ENCODE measurements around the gene SLC22A9. TPM values are rescaled to one million over a fixed set of nuclear protein-coding genes. Genes with fewer than 3 reads are reported as not detected.
"Not testable (repeated sequence)": the region's sequence is repeated elsewhere in the genome, so short reads cannot be mapped to it uniquely, and the experiment has no call there.

The SLC22A9 gene
- total RNA-seq, 2 experiments from 2014 or later = not detected

DNA sequence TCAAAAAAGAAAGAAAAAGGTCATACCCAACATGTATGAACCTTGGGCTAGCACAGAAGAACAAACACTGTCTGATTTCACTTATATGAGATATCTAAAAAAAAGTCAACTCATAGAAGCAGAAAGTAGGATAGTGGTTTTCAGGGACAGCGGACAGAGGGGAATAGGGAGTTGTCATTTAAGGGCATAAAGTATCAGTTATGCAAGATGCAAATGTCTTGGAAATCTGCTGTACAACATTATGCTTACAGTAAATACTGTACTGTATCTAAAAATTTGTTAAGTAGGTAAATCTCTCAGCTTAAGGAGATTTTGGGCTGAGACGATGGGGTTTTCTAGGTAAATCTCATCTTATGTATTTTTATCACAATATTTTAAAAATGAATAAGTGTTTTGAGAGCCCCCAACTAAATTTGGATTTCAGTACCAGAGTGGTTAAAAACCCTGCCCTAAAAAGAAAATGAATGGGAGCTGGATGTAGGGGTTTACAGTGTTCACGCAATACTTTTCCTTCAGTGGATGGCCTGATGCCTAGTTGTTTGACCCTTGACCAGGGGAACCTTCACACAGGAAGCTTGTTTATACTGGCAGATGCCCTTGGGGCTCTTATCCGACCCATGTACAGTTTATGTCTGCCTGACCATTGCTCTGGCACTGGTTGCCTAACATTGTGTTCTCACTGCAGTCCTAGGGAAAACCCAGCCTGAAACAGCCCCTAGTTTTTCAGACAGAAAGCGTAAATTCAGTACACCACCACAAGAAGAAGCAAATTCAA is 34.8 kb downstream of the SLC22A9 start:
- ATAC-seq (no peak), DNase-seq (no peak)
- no peak overlapping the region for H3K27ac Mint-ChIP-seq
- no peaks in the 10 kb centered on the region for H3K9me3 Mint-ChIP-seq (ENCODE audit: insufficient read depth)
- H3K27me3 Mint-ChIP-seq (ENCODE audit: low read depth) = peaks cover 8% of the 10 kb centered on the region
- POLR2A ChIA-PET = no interaction called here
- no peak overlapping the region for H3K4me3 Mint-ChIP-seq
- no peaks in the 10 kb centered on the region for H3K36me3 Mint-ChIP-seq (ENCODE audit: low read depth)
- CTCF ChIA-PET = no interaction called here
- no peaks in the 10 kb centered on the region for H3K4me1 Mint-ChIP-seq (ENCODE audit: low read depth)

DNA sequence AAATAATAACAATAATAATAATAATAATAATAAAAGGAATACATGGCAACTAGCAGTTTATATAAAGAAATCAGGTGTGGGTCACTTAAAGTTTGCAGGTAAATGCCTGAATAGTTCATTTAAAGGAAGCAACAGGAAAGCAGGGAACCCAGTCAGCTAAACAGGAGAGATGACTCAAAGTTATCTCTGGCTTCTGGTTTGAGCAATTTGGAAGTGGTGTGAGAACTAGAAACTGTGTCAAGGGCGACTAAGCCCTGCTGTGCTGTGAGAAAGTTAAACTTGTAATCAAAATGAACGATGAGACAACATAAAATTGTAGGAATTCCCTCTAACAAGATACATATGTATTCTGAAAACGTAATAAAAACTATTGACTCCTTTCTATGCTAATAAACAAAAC is 35.5 kb downstream of the SLC22A9 start:
- ATAC-seq (no peak), DNase-seq (no peak)
- no peak overlapping the region for H3K27ac Mint-ChIP-seq
- H3K9me3 Mint-ChIP-seq (ENCODE audit: insufficient read depth) = no peaks in the 10 kb centered on the region
- CTCF ChIA-PET = no interaction called here
- H3K36me3 Mint-ChIP-seq (ENCODE audit: low read depth) = no peaks in the 10 kb centered on the region
- POLR2A ChIA-PET = no interaction called here
- no peak overlapping the region for H3K4me3 Mint-ChIP-seq
- H3K27me3 Mint-ChIP-seq (ENCODE audit: low read depth) = peaks cover 6% of the 10 kb centered on the region
- H3K4me1 Mint-ChIP-seq (ENCODE audit: low read depth) = no peaks in the 10 kb centered on the region

DNA sequence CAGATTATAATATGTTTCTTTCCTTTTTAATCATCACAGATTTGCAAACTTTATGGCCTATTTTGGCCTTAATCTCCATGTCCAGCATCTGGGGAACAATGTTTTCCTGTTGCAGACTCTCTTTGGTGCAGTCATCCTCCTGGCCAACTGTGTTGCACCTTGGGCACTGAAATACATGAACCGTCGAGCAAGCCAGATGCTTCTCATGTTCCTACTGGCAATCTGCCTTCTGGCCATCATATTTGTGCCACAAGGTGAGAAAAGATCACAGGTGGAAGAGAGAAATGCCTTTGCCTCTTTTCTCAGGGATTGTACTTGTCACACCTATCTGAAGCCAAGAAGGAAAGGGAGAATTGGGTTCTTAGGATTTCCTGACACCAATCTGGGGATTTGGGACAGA is 36.9 kb downstream of the SLC22A9 start:
- peaks cover 4% of the 10 kb centered on the region for H3K27me3 Mint-ChIP-seq (ENCODE audit: low read depth)
- no peaks in the 10 kb centered on the region for H3K36me3 Mint-ChIP-seq (ENCODE audit: low read depth)
- POLR2A ChIA-PET = no interaction called here
- H3K9me3 Mint-ChIP-seq (ENCODE audit: insufficient read depth) = no peaks in the 10 kb centered on the region
- CTCF ChIA-PET = no interaction called here
- H3K4me1 Mint-ChIP-seq (ENCODE audit: low read depth) = no peaks in the 10 kb centered on the region
- no peak for ATAC-seq
- no peak for DNase-seq
- H3K27ac Mint-ChIP-seq = no peak overlapping the region
- no peak overlapping the region for H3K4me3 Mint-ChIP-seq

DNA sequence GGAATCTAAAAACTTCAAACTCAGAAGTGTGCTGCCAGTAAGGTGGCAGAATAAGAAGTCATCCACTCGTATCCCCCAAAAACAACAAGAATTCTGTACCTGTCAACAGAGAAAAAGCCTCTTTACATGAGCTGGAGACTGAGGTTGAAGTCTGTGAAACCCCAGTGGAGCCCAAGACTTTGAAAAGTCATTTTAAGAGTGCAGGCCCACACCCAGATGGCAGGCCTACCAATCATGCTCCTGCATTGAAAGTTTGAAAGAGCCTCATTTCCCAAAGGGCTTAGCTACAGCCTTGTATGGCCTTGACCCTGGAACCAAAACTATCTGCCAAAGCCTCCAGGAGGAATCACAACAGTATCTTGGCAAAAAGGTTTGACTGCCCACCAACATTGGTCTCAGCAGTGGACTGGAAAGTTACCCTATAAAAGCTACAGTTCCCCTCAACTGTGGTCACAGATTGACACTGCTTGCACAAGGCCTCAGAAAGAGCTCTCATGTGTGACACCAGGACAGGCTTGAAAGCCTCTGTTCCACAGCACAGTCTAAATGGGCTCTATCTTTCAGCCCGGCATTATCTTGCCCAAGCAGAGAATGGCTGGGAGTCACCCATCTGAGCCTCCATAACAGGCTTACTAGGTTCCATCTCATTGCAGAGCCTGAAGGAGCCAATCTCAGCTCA is 47.7 kb downstream of the SLC22A9 start:
- DNase-seq (no peak), ATAC-seq (no peak)
- Mint-ChIP-seq H3K4me3 (no peak overlapping the region), H3K27ac (no peak overlapping the region), H3K27me3 (ENCODE audit: low read depth) (peaks cover 2% of the 10 kb centered on the region), H3K36me3 (ENCODE audit: low read depth) (no peaks in the 10 kb centered on the region), H3K9me3 (ENCODE audit: insufficient read depth) (no peaks in the 10 kb centered on the region), H3K4me1 (ENCODE audit: low read depth) (peaks cover 9% of the 10 kb centered on the region)
- ChIA-PET POLR2A (no interaction called here), CTCF (no interaction called here)

DNA sequence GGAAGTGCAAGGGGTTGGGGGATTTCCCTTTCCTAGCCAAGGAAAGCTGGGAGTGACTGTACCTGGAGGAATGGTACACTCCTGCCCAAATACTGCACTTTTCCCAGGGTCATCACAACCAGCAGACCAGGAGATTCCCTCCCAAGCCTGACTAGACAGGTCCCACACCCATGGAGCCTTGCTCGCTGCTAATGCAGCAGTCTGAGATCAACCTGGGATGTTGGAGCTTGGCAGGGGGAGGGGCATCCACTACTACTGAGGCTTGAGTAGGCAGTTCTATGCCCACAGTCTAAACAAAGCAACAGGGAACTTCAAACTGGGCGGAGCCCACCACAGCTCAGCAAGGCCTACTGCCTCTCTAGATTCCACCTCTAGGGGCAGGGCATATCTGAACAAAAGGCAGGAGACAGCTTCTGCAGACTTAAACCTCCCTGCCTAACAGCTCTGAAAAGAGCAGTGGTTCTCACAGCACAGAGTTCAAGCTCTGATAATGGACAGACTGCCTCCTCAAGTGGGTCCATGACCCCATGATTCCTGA is 58.5 kb downstream of the SLC22A9 start:
- ChIA-PET CTCF (no interaction called here), POLR2A (no interaction called here)
- H3K4me3 Mint-ChIP-seq = no peak overlapping the region
- H3K27ac Mint-ChIP-seq = no peak overlapping the region
- no peaks in the 10 kb centered on the region for H3K9me3 Mint-ChIP-seq (ENCODE audit: insufficient read depth)
- no peaks in the 10 kb centered on the region for H3K36me3 Mint-ChIP-seq (ENCODE audit: low read depth)
- DNase-seq = no peak
- H3K27me3 Mint-ChIP-seq (ENCODE audit: low read depth) = peaks cover 17% of the 10 kb centered on the region
- ATAC-seq = no peak
- H3K4me1 Mint-ChIP-seq (ENCODE audit: low read depth) = no peaks in the 10 kb centered on the region

DNA sequence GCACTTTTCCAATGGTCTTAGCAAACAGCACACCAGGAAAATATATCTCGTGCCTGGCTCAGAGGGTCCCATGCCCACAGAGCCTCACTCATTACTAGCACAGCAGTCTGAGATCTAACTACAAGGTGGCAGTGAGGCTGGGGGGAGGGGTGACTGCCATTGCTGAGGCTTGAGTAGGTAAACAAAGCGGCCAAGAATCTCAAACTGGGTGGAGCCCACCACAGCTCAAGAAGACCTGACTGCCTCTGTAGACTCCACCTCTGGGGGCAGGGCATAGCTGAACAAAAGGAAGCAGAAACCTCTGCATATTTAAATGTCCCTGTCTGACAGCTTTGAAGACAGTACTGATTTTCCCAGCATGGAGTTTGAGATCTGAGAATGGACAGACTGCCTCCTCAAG is 61.1 kb downstream of the SLC22A9 start:
- H3K27ac Mint-ChIP-seq; H3K4me3 Mint-ChIP-seq; DNase-seq; H3K36me3 Mint-ChIP-seq (ENCODE audit: low read depth); H3K9me3 Mint-ChIP-seq (ENCODE audit: insufficient read depth); POLR2A ChIA-PET; ATAC-seq; CTCF ChIA-PET; H3K4me1 Mint-ChIP-seq (ENCODE audit: low read depth): not testable (repeated sequence)
- peaks cover 32% of the 10 kb centered on the region for H3K27me3 Mint-ChIP-seq (ENCODE audit: low read depth)

DNA sequence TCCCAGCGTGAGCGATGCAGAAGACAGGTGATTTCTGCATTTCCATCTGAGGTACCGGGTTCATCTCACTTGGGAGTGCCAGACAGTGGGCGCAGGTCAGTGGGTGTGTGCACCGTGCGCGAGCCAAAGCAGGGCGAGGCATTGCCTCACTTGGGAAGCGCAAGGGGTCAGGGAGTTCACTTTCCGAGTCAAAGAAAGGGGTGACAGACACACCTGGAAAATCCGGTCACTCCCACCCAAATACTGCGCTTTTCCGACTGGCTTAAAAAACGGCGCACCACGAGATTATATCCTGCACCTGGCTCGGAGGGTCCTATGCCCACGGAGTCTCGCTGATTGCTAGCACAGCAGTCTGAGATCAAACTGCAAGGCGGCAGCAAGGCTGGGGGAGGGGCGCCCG is 65.8 kb downstream of the SLC22A9 start:
- H3K4me1 Mint-ChIP-seq (ENCODE audit: low read depth); DNase-seq; H3K9me3 Mint-ChIP-seq (ENCODE audit: insufficient read depth); H3K36me3 Mint-ChIP-seq (ENCODE audit: low read depth); H3K4me3 Mint-ChIP-seq; POLR2A ChIA-PET; ATAC-seq; CTCF ChIA-PET; H3K27ac Mint-ChIP-seq: not testable (repeated sequence)
- H3K27me3 Mint-ChIP-seq (ENCODE audit: low read depth) = peaks cover 35% of the 10 kb centered on the region

DNA sequence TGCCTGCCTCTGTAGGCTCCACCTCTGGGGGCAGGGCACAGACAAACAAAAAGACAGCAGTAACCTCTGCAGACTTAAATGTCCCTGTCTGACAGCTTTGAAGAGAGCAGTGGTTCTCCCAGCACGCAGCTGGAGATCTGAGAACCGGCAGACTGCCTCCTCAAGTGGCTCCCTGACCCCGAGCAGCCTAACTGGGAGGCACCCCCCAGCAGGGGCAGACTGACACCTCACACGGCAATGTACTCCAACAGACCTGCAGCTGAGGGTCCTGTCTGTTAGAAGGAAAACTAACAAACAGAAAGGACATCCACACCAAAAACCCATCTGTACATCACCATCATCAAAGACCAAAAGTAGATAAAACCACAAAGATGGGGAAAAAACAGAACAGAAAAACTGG is 66.2 kb downstream of the SLC22A9 start:
- DNase-seq; H3K36me3 Mint-ChIP-seq (ENCODE audit: low read depth); H3K4me3 Mint-ChIP-seq; H3K27ac Mint-ChIP-seq; H3K4me1 Mint-ChIP-seq (ENCODE audit: low read depth); CTCF ChIA-PET; POLR2A ChIA-PET; ATAC-seq; H3K9me3 Mint-ChIP-seq (ENCODE audit: insufficient read depth): not testable (repeated sequence)
- peaks cover 35% of the 10 kb centered on the region for H3K27me3 Mint-ChIP-seq (ENCODE audit: low read depth)

DNA sequence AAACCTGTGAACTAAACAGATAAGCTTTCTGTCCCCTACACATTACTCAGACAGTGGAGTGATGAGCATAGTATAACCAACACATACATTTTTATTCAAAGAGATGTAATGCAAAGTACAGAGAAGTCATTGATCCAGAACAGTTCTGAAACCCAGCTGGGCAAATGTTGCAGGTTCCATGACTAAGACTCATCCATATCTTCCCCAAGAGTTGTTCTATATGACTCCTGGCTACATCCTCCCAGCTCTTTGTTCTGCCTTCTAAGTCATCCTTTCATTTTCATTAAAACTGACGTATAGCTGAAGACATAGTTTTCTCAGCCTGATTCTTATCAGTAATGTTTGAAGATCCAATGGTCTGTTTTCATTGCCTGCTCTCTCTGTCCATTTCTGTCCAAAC is 74.1 kb downstream of the SLC22A9 start:
- POLR2A ChIA-PET = no interaction called here
- peaks cover 13% of the 10 kb centered on the region for H3K4me1 Mint-ChIP-seq (ENCODE audit: low read depth)
- no peak overlapping the region for H3K4me3 Mint-ChIP-seq
- H3K27ac Mint-ChIP-seq = no peak overlapping the region
- DNase-seq (no peak), ATAC-seq (no peak)
- H3K27me3 Mint-ChIP-seq (ENCODE audit: low read depth) = peaks cover 11% of the 10 kb centered on the region
- H3K36me3 Mint-ChIP-seq (ENCODE audit: low read depth) = no peaks in the 10 kb centered on the region
- CTCF ChIA-PET = interaction anchor here (0.6 to 0.9 kb wide), 2 partner anchors 192 to 1137 kb away, joined by 3 read pairs; no protein-coding TSS in a partner anchor
- no peaks in the 10 kb centered on the region for H3K9me3 Mint-ChIP-seq (ENCODE audit: insufficient read depth)

DNA sequence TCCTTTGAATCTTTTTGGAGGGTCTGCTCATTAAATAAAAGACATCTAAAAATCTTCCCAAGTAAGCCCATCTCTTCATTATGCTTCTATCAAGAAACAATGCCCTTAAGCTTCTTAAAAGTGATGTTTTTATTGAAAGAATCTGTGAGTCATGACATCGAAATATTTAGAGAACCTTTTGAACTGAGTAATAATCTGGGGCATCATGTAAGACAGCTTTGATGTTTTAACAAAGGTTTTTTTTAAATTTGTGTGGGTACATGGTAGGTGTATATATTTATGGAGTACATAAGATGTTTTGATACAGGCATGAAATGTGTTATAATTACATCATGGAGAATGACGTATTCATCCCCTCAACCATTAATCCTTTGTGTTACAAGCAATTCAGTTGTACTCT is 74.6 kb downstream of the SLC22A9 start:
- Mint-ChIP-seq H3K4me1 (ENCODE audit: low read depth) (peaks cover 13% of the 10 kb centered on the region), H3K27ac (no peak overlapping the region), H3K36me3 (ENCODE audit: low read depth) (no peaks in the 10 kb centered on the region), H3K4me3 (no peak overlapping the region), H3K27me3 (ENCODE audit: low read depth) (peaks cover 11% of the 10 kb centered on the region), H3K9me3 (ENCODE audit: insufficient read depth) (no peaks in the 10 kb centered on the region)
- ATAC-seq (no peak), DNase-seq (no peak)
- CTCF ChIA-PET = interaction anchor here (0.6 to 0.9 kb wide), 2 partner anchors 192 to 1136 kb away, joined by 3 read pairs; no protein-coding TSS in a partner anchor
- POLR2A ChIA-PET = no interaction called here

DNA sequence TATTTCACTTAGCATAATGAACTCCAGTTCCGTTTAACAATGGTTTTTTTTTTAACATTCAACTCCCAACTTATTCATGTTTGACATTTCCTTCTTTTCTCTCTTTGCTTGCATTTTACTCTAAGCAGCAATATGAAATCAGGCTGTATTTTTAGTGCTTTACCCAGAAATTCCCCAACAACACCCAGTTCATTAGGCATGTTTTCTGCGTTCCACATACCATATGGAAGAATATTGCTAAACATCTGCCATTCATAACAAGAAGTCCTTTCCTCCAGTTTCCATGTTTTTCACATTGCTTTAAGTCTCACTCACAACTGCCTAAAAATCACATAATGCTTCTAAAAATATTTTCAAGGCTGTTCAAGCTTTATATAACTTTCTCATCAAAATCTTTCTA is 75.5 kb downstream of the SLC22A9 start:
- H3K4me1 Mint-ChIP-seq (ENCODE audit: low read depth) = peaks cover 13% of the 10 kb centered on the region
- H3K4me3 Mint-ChIP-seq = no peak overlapping the region
- ChIA-PET POLR2A (no interaction called here), CTCF (no interaction called here)
- no peak overlapping the region for H3K27ac Mint-ChIP-seq
- ATAC-seq = no peak
- H3K36me3 Mint-ChIP-seq (ENCODE audit: low read depth) = no peaks in the 10 kb centered on the region
- no peak for DNase-seq
- peaks cover 13% of the 10 kb centered on the region for H3K27me3 Mint-ChIP-seq (ENCODE audit: low read depth)
- H3K9me3 Mint-ChIP-seq (ENCODE audit: insufficient read depth) = no peaks in the 10 kb centered on the region

DNA sequence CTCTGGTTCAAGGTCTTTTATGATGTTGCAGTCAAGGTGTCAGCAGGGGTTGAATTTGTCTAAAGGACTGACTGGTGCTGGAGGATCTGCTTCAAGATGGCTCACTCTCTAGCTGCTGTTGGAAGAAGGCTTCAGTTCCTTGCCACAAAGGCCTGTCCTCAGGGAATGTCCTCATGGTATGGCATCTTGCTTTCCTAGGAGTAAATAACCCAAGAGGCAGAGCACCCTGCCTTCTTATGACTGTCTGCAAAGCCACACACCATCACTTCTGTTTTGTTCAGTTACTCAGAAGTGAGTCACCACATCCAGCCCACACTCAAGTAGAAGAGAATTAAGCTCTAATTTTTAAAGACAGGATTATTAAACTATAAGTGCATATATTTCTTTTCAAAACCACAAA is 76.1 kb downstream of the SLC22A9 start:
- no peaks in the 10 kb centered on the region for H3K9me3 Mint-ChIP-seq (ENCODE audit: insufficient read depth)
- H3K36me3 Mint-ChIP-seq (ENCODE audit: low read depth) = no peaks in the 10 kb centered on the region
- ChIA-PET POLR2A (no interaction called here), CTCF (interaction anchor here (0.6 kb wide), 1 partner anchor 34 kb away, joined by 3 read pairs; no protein-coding TSS in a partner anchor)
- H3K4me3 Mint-ChIP-seq = no peak overlapping the region
- H3K27ac Mint-ChIP-seq = no peak overlapping the region
- H3K4me1 Mint-ChIP-seq (ENCODE audit: low read depth) = peaks cover 13% of the 10 kb centered on the region
- no peak for DNase-seq
- ATAC-seq = no peak
- peaks cover 17% of the 10 kb centered on the region for H3K27me3 Mint-ChIP-seq (ENCODE audit: low read depth)

All from activated CD8-positive, alpha-beta T cell treated with anti-CD3 and anti-CD28 coated beads, Interleukin-2, amount 10 ng/mL, durations not matched to agents 7 days and 5 days (primary cell).